ENCODE results near the gene PBX4. TPM values are rescaled to one million over a fixed set of nuclear protein-coding genes. Genes with fewer than 3 reads are reported as not detected.

PBX4 gene
- total and polyA plus RNA-seq, 4 donors, result 2.2 to 8.3 (median 6.8) TPM

DNA sequence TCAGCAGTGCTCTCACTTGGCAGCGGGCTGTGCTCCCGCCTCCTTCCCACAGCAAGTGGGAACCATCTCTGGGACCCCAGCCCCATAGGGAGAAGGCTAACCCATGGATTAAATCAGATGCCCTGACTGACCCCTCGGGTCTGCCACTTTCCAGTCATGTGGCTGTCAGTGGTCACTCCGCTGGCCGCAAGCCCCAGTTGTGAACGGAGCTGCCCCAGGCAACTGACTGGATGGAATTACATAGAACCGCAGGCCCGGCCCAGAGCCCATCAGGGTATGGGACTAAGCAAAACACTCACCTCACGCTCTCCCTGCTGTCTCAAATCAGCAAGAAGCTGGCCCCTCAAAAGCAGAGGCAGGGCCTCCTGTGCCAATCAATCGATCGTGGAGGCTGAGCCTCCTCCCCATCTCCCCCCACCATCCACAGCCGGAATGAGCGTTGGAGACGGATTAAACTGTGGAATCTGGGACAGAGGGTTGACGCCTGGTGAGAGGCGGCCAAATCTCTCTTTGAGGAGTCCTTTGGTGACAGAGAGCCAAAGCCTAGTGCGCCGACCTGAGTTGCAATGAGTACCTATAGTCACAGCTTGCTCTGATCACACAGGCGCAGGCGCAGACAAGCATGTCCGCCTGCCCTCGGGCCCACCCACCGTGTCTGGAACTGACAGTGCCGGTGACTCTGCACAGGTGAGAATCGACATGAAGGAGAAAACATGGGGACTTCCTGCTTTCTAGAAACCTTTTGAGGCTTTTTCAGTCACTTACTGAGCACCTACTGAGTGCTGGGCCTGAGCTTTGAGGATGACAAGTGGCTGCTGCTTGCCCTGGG lies 38.7 kb downstream of the PBX4 start:
- no peak for DNase-seq
- ATAC-seq (ENCODE audit: insufficient read depth, low FRiP score), result no peak
- Histone ChIP-seq H3K27ac (ENCODE audit: low read depth in 1 of 2, low read length in 1 of 2) (no peak overlapping the region), H3K9ac (ENCODE audit: insufficient read depth in 1 of 2, low read length in 2 of 2) (no peak overlapping the region), H3K27me3 (ENCODE audit: control insufficient read depth in 3 of 3, insufficient read depth in 3 of 3, low read length in 2 of 3) (no peaks in the 10 kb centered on the region), H3K4me1 (ENCODE audit: control insufficient read depth in 5 of 5, insufficient read depth in 5 of 5, low read length in 5 of 5) (no peaks in the 10 kb centered on the region), H3K4me3 (no peak overlapping the region), H3K36me3 (ENCODE audit: control insufficient read depth in 4 of 4, insufficient read depth in 4 of 4, low read length in 4 of 4) (no peaks in the 10 kb centered on the region), H3K9me3 (ENCODE audit: control insufficient read depth in 4 of 4, insufficient read depth in 3 of 4, low read length in 3 of 4) (peaks cover 0 to 2% (median 0%) of the 10 kb centered on the region in 4 donors)
- 89 to 91% methylated on average over 25 of the region's 25 CpGs for WGBS, 2 donors
- TF ChIP-seq, protein P1, sequence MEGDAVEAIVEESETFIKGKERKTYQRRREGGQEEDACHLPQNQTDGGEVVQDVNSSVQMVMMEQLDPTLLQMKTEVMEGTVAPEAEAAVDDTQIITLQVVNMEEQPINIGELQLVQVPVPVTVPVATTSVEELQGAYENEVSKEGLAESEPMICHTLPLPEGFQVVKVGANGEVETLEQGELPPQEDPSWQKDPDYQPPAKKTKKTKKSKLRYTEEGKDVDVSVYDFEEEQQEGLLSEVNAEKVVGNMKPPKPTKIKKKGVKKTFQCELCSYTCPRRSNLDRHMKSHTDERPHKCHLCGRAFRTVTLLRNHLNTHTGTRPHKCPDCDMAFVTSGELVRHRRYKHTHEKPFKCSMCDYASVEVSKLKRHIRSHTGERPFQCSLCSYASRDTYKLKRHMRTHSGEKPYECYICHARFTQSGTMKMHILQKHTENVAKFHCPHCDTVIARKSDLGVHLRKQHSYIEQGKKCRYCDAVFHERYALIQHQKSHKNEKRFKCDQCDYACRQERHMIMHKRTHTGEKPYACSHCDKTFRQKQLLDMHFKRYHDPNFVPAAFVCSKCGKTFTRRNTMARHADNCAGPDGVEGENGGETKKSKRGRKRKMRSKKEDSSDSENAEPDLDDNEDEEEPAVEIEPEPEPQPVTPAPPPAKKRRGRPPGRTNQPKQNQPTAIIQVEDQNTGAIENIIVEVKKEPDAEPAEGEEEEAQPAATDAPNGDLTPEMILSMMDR (IDR thresholded peaks at IDR 0.05; ENCODE audit: control extremely low read depth, extremely low read depth), result no peak

DNA sequence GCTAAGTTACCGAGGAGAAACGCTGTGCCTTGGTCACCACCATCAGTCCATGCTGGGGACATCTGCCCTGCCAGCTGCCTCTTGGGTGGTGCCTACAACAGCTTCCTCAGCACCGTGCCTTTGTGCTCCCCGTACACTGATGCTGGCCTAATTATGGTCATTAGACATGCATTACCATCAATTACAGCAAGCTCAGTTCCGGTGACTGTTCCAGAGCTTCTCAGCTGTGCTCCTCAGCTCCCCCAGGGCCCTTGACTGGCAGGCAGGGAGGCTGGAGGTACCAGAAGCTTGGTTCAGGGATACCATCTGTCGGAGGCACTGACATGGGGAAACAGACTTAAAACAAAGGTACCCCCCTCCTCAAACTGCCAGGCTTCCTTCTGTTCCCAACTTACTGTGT lies 40.2 kb downstream of the PBX4 start:
- WGBS, 2 donors, result 92% methylated on average over 6 of the region's 6 CpGs
- ATAC-seq (ENCODE audit: insufficient read depth, low FRiP score) (no peak), DNase-seq (no peak)
- H3K4me1 ChIP-seq (ENCODE audit: control insufficient read depth in 5 of 5, insufficient read depth in 5 of 5, low read length in 5 of 5), result no peaks in the 10 kb centered on the region
- peaks cover 0 to 2% (median 0%) of the 10 kb centered on the region in 4 donors for H3K9me3 ChIP-seq (ENCODE audit: control insufficient read depth in 4 of 4, insufficient read depth in 3 of 4, low read length in 3 of 4)
- H3K4me3 ChIP-seq, result no peak overlapping the region
- TF ChIP-seq, protein P1 (IDR thresholded peaks at IDR 0.05; ENCODE audit: control extremely low read depth, extremely low read depth), result no peak
- H3K27ac ChIP-seq (ENCODE audit: low read depth in 1 of 2, low read length in 1 of 2), result no peak overlapping the region
- no peaks in the 10 kb centered on the region for H3K27me3 ChIP-seq (ENCODE audit: control insufficient read depth in 3 of 3, insufficient read depth in 3 of 3, low read length in 2 of 3)
- H3K9ac ChIP-seq (ENCODE audit: insufficient read depth in 1 of 2, low read length in 2 of 2), result no peak overlapping the region
- no peaks in the 10 kb centered on the region for H3K36me3 ChIP-seq (ENCODE audit: control insufficient read depth in 4 of 4, insufficient read depth in 4 of 4, low read length in 4 of 4)

DNA sequence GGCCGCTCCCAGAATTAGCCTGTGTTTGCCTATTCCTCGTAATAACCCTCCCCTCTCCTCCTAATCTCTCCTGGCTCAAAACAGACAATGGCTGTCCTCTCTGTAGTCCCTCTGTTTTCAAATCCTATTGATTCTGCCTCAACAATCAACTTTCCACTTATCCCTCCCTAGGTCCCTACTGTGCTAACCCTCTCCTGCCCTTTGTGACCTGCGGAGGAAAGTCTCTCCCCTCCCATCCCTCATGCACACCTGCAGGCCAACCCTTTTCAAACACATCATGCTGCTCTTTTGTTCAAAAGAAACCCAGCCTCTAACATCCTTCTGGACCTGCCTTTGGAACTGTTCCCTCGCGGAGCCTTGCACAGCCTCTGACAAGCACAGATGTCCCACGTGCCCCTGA lies 43.1 kb downstream of the PBX4 start:
- H3K4me1 ChIP-seq (ENCODE audit: control insufficient read depth in 5 of 5, insufficient read depth in 5 of 5, low read length in 5 of 5), result no peaks in the 10 kb centered on the region

More for the DNA sequence above, 43.1 kb downstream of the PBX4 start:
- no peak for DNase-seq
- no peak overlapping the region for H3K27ac ChIP-seq (ENCODE audit: low read depth in 1 of 2, low read length in 1 of 2)
- WGBS, 2 donors, result 82 to 87% methylated on average over 6 of the region's 6 CpGs
- H3K9me3 ChIP-seq (ENCODE audit: control insufficient read depth in 4 of 4, insufficient read depth in 3 of 4, low read length in 3 of 4), result peaks cover 0 to 2% (median 0%) of the 10 kb centered on the region in 4 donors
- no peaks in the 10 kb centered on the region for H3K27me3 ChIP-seq (ENCODE audit: control insufficient read depth in 3 of 3, insufficient read depth in 3 of 3, low read length in 2 of 3)
- TF ChIP-seq, protein P1 (IDR thresholded peaks at IDR 0.05; ENCODE audit: control extremely low read depth, extremely low read depth), result no peak
- no peak overlapping the region for H3K9ac ChIP-seq (ENCODE audit: insufficient read depth in 1 of 2, low read length in 2 of 2)
- no peak overlapping the region for H3K4me3 ChIP-seq
- ATAC-seq (ENCODE audit: insufficient read depth, low FRiP score), result no peak
- no peaks in the 10 kb centered on the region for H3K36me3 ChIP-seq (ENCODE audit: control insufficient read depth in 4 of 4, insufficient read depth in 4 of 4, low read length in 4 of 4)

Data from lung (tissue), 12 donors.